ENCODE data around the gene GABARAPL2.
"Not testable (repeated sequence)": the region's sequence is repeated elsewhere in the genome, so short reads cannot be mapped to it uniquely, and the experiment has no call there.

The GABARAPL2 gene

DNA sequence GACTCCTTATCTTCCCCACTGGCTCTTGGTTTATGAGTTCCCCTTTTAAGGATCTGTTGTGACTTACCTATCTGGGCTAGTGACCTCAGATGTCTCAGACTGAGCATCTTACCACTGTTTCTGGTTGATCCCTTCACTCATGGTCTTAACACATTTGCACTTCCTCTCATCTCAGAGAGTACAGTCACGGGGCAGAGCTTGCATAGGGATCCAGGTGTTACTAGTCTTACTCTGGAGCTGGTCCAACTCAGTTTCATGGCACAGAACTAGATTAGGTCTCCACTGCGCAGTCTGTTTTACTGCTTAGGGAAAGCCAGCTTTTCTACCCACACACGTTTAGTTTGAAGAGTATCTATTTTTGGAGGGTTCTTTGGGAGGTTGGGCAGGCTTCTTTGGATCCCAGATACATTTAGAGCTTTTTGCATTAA is 10.2 kb downstream of the GABARAPL2 start:
- Histone ChIP-seq H3K9me3 (replicated peaks in 1 of 11) (no peaks in the 10 kb centered on the region), H3K4me1 (peaks cover 17 to 34% (median 23%) of the 10 kb centered on the region in 10 experiments), H3K4me3 (no peak overlapping the region), H3K9ac (no peak overlapping the region), H3K27ac (no peak overlapping the region), H3K27me3 (no peaks in the 10 kb centered on the region), H3K36me3 (peaks cover 91 to 100% (median 96%) of the 10 kb centered on the region in 11 experiments), H3K4me2 (no peak overlapping the region), H4K20me1 (peaks cover 17 to 80% (median 60%) of the 10 kb centered on the region in 11 experiments; a peak in 21 of 22 replicates)
- TF ChIP-seq Cebpa-rat (IDR thresholded peaks at IDR 0.05): no peak

DNA sequence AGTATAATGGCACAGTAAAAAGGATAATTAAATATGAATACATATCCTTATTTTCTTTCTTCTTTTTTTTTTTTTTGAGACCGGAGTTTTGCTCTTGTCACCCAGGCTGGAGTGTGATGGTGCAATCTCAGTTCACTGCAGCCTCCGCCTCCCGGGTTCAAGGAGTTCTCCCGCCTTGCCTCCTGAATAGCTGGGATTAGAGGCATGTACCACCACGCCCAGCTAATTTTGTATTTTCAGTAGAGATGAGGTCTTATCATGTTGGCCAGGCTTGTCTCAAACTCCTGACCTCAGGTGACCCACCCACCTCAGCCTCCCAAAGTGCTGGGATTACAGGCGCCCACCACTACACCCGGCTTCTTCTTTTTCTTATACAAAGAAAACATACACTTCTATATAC is 12.0 kb downstream of the GABARAPL2 start:
- Histone ChIP-seq H3K4me3 (no peak overlapping the region), H3K4me2 (no peak overlapping the region; a peak in 1 of 22 replicates), H3K9me3 (replicated peaks in 1 of 11) (no peaks in the 10 kb centered on the region), H3K27ac (no peak overlapping the region), H3K9ac (no peak overlapping the region), H3K4me1 (peaks cover 4 to 23% (median 17%) of the 10 kb centered on the region in 10 experiments; a peak in 19 of 20 replicates), H4K20me1 (peaks cover 8 to 62% (median 43%) of the 10 kb centered on the region in 11 experiments; a peak in 20 of 22 replicates), H3K27me3 (no peaks in the 10 kb centered on the region), H3K36me3 (peaks cover 72 to 87% (median 80%) of the 10 kb centered on the region in 11 experiments)
- TF ChIP-seq Cebpa-rat (IDR thresholded peaks at IDR 0.05): no peak

DNA sequence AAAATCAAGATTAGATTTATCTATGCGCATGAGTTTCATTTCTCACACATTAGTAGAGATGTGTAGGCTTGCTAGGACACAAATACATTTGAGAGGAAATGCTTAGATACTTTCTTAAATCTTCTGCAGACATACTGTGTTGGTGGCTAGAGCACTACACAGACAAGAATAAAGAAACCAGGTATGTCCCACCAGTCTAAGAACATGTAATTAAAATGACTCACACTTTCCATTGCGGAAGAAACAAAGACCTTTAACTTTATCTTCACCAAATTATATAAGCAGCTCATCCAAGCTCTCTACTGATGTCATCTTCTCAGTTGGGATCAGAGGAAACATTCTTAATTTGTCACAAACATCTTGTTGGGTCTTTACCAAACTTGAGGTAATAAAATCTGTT is 12.5 kb downstream of the GABARAPL2 start:
- H3K9ac ChIP-seq: no peak overlapping the region
- H3K36me3 ChIP-seq: peaks cover 67 to 81% (median 75%) of the 10 kb centered on the region in 11 experiments
- H4K20me1 ChIP-seq: peaks cover 8 to 57% (median 39%) of the 10 kb centered on the region in 11 experiments; a peak in 19 of 22 replicates
- no peaks in the 10 kb centered on the region for H3K9me3 ChIP-seq (replicated peaks in 1 of 11)
- peaks cover under 1 to 23% (median 18%) of the 10 kb centered on the region in 10 experiments; a peak in 17 of 20 replicates for H3K4me1 ChIP-seq
- H3K4me2 ChIP-seq: peak overlapping the region in 7 of 11 experiments; percentile 4 to 67 (median 44); a peak in 11 of 22 replicates
- no peak for TF ChIP-seq Cebpa-rat (IDR thresholded peaks at IDR 0.05)
- no peak overlapping the region for H3K4me3 ChIP-seq
- H3K27me3 ChIP-seq: no peaks in the 10 kb centered on the region
- no peak overlapping the region for H3K27ac ChIP-seq

DNA sequence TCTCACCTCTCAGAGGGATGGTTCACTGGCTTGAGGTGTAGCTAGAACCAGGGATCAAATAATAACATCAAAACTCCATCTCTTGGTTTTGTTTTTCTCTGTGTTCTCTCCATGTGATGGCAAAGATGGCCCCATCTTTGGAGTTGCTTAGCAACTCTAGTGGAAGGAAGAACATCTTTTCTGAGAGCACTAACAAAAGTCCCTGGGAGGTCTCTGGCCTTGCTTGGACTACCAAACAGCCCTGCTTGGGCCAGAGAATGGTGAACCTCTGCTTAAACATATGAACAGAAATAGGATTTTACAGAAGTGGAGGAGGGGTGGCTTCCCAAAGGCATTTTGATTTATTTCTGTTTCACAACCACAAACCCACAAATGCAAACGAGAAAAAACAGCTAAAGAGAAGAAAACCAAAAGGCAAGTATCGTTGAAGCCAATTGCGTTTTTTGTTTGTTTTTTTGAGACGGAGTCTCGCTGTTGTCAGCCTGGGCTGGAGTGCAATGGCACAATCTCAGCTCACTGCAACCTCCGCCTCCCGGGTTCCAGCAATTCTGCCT is 13.2 kb downstream of the GABARAPL2 start:
- Histone ChIP-seq H3K36me3 (peaks cover 61 to 75% (median 68%) of the 10 kb centered on the region in 11 experiments), H4K20me1 (peaks cover 8 to 51% (median 33%) of the 10 kb centered on the region in 11 experiments; a peak in 19 of 22 replicates), H3K4me2 (peak overlapping the region in 10 of 11 experiments; percentile 4 to 67 (median 46); a peak in 18 of 22 replicates), H3K9me3 (replicated peaks in 1 of 11) (no peaks in the 10 kb centered on the region), H3K27me3 (no peaks in the 10 kb centered on the region), H3K27ac (no peak overlapping the region; a peak in 1 of 22 replicates), H3K9ac (no peak overlapping the region), H3K4me1 (peaks cover 6 to 26% (median 19%) of the 10 kb centered on the region in 10 experiments; a peak in 17 of 20 replicates), H3K4me3 (no peak overlapping the region)
- TF ChIP-seq Cebpa-rat (IDR thresholded peaks at IDR 0.05): no peak

DNA sequence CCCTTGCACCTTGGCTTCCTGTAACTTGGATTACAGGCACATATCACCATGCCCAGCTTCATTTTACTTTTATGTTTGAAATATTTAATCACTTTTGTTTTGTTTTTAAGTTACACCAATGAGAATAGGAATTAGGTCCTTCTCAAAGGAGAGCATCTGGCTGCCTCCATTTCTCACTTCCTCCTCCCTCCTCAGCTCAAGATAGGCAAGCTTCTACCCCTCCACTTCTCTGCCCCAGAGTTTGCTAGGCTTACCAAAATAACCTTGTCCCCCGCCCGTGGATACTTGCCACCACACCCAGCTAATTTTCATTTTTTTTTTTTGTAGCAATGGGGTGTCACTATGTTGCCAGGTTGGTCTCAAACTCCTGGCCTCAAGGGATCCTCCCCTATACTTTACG is 17.9 kb downstream of the GABARAPL2 start:
- no peak overlapping the region for H3K4me3 ChIP-seq
- H3K27me3 ChIP-seq: no peaks in the 10 kb centered on the region
- peaks cover 0 to 8% (median 0%) of the 10 kb centered on the region in 11 experiments; a peak in 5 of 22 replicates for H4K20me1 ChIP-seq
- no peak overlapping the region; a peak in 1 of 22 replicates for H3K4me2 ChIP-seq
- H3K27ac ChIP-seq: no peak overlapping the region
- peaks cover 15 to 58% (median 34%) of the 10 kb centered on the region in 11 experiments; a peak in 21 of 22 replicates for H3K36me3 ChIP-seq
- no peak overlapping the region for H3K9ac ChIP-seq
- H3K4me1 ChIP-seq: peaks cover 5 to 18% (median 11%) of the 10 kb centered on the region in 10 experiments; a peak in 17 of 20 replicates
- H3K9me3 ChIP-seq (replicated peaks in 1 of 11): no peaks in the 10 kb centered on the region
- no peak for TF ChIP-seq Cebpa-rat (IDR thresholded peaks at IDR 0.05)

DNA sequence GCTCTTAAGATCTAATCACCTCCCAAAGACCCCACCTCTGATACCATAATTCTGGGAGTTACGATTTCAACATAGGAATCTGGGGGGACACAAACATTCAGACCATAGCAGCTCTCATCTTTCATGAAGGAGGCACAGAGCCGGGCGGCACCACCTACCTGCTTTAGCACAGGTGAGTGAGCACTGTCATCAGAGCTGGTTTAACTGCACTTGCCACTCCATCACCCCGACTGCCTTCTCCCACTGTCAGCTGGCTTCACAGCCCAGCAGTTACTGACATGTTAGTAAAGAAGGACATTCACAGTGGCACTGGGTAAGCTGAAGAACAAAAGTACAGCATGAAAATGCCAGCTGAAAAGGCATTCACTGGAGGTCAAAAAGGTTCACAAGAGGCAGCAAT is 22.5 kb downstream of the GABARAPL2 start:
- Histone ChIP-seq H3K4me1 (peaks cover 0 to 8% (median under 1%) of the 10 kb centered on the region in 10 experiments; a peak in 7 of 20 replicates), H3K9ac (no peak overlapping the region), H3K9me3 (replicated peaks in 1 of 11) (no peaks in the 10 kb centered on the region), H3K36me3 (peaks cover 6 to 41% (median 21%) of the 10 kb centered on the region in 11 experiments; a peak in 19 of 22 replicates), H3K4me3 (no peak overlapping the region), H4K20me1 (peaks cover 0 to 4% (median 0%) of the 10 kb centered on the region in 11 experiments; a peak in 1 of 22 replicates), H3K27me3 (no peaks in the 10 kb centered on the region), H3K4me2 (no peak overlapping the region), H3K27ac (no peak overlapping the region)
- TF ChIP-seq Cebpa-rat (IDR thresholded peaks at IDR 0.05): no peak

DNA sequence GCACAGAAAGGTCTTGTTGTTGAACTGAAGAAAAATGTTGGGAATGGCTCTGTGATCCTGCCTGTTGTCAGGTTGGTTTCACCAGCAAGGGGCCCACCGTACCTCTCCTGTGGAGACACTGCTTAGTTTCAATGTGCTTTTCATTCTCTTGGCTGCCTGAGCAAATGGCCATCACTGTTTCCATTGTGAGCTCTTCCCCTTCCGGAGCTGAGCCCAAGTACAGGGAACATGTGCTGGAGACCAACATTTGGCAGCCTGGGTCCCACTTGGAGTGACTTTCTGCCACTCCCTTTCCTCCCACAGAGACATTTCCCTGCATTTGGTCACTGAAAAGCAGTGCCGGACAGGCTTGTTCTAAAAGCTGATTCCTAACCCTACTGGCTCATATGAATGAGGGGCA is 23.1 kb downstream of the GABARAPL2 start:
- Histone ChIP-seq H3K27ac (no peak overlapping the region), H4K20me1 (peaks cover 0 to 4% (median 0%) of the 10 kb centered on the region in 11 experiments; a peak in 1 of 22 replicates), H3K4me2 (no peak overlapping the region), H3K36me3 (peaks cover 11 to 41% (median 27%) of the 10 kb centered on the region in 11 experiments; a peak in 20 of 22 replicates), H3K9ac (no peak overlapping the region), H3K9me3 (replicated peaks in 1 of 11) (no peaks in the 10 kb centered on the region), H3K27me3 (no peaks in the 10 kb centered on the region), H3K4me3 (no peak overlapping the region), H3K4me1 (peaks cover under 1 to 8% (median 6%) of the 10 kb centered on the region in 10 experiments; a peak in 18 of 20 replicates)
- no peak for TF ChIP-seq Cebpa-rat (IDR thresholded peaks at IDR 0.05)

DNA sequence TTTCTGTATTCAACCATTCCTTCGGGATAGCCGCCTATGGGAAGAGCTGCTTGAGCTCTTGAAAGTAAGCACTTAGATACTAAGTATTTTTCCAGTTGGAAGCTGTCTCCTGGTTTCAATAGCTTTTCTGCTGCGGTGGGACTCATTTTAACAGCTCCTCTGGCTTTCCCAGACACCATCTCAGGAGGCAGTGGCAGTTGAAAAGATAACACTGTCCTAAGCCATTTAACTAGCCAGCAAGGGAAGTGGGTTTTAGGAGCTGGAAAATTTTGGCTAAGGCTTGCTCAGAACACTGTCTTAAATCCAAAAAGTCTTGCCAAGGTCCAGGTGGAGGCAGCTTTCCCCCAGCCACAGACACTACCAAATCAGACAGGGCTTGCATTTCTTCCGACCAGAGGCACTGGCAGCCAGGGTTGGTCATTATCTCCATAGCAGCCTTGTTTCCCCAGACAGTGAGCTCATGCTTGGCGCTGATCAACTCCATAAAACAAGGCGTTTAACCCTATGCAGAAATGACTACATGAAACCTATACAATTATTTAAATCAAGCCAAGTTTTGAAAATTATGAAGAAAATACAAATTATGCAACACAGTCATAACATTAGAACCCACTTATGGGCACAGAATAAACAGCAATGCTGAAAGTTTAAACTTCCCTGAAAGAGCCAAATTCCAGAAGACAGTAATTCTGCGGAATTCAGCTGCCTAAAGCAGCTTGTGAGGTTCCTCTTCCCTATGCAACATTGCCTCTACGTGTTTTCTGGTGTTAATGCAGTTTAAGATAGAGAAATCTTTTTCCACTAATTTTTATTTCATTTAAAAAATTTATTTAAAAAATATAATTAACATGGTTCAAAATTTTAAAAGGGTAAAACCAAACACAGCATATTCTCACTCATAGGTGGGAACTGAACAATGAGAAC is 25.0 kb downstream of the GABARAPL2 start:
- Histone ChIP-seq H3K9me3 (replicated peaks in 1 of 11) (no peaks in the 10 kb centered on the region), H3K4me1 (peaks cover 7 to 17% (median 13%) of the 10 kb centered on the region in 10 experiments; a peak in 19 of 20 replicates), H4K20me1 (0 out of 22 replicates have a peak, but pooled peaks cover 0 to 4% (median 0%) of the 10 kb centered on the region in 11 experiments), H3K4me3 (no peak overlapping the region), H3K27ac (no peak overlapping the region), H3K36me3 (peaks cover 13 to 52% (median 30%) of the 10 kb centered on the region in 11 experiments; a peak in 20 of 22 replicates), H3K4me2 (no peak overlapping the region), H3K9ac (no peak overlapping the region), H3K27me3 (no peaks in the 10 kb centered on the region)
- TF ChIP-seq Cebpa-rat (IDR thresholded peaks at IDR 0.05): no peak

DNA sequence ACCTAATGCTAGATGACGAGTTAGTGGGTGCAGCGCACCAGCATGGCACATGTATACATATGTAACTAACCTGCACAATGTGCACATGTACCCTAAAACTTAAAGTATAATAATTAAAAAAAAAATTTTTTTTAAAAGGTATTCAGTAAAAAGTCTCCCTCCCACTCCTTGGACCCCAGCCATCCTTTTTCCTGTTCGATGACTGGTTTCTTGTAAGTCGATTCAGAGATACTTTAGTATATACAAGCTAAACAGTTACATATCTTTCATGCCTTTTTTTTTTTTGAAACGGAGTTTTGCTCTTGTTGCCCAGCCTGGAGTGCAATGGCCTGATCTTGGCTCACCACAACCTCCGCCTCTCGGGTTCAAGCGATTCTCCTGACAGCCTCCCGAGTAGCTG is 25.7 kb downstream of the GABARAPL2 start:
- not testable (repeated sequence) for H3K27me3 ChIP-seq; H3K4me2 ChIP-seq; H3K9ac ChIP-seq; H3K4me3 ChIP-seq; H3K27ac ChIP-seq; H3K9me3 ChIP-seq (replicated peaks in 1 of 11); H4K20me1 ChIP-seq
- Histone ChIP-seq H3K36me3 (peaks cover 16 to 60% (median 33%) of the 10 kb centered on the region in 11 experiments), H3K4me1 (peaks cover 7 to 17% (median 13%) of the 10 kb centered on the region in 10 experiments; a peak in 19 of 20 replicates)

Measured in BLaER1 treated with 17β-estradiol and CSF1 and Interleukin-3, amounts not matched to agents 10 nM and 100 nM (cell line).